GM19397 (cell line): ENCODE measurements around the gene INPP4A.

Experiments
- ATAC-seq: cut with Tn5 transposase; IDR thresholded peaks from one replicate; pipeline ENCODE4 v1.9.1; 2021; ENCODE audit warnings: mild to moderate bottlenecking, moderate library complexity; ENCODE audit not compliant: unreplicated experiment

INPP4A gene

GRCh38 chr2:98608116-98608961 is 163.7 kb downstream of the INPP4A start, which contains the start of the genes COA5 and UNC50:
COA5 (minus strand) TSS chr2:98608512; CDS start chr2:98608405, 107 bp downstream.
UNC50 (plus strand) TSS chr2:98608589; CDS start chr2:98609760, 1,171 bp downstream.
- peak; percentile 90 for ATAC-seq

DNA sequence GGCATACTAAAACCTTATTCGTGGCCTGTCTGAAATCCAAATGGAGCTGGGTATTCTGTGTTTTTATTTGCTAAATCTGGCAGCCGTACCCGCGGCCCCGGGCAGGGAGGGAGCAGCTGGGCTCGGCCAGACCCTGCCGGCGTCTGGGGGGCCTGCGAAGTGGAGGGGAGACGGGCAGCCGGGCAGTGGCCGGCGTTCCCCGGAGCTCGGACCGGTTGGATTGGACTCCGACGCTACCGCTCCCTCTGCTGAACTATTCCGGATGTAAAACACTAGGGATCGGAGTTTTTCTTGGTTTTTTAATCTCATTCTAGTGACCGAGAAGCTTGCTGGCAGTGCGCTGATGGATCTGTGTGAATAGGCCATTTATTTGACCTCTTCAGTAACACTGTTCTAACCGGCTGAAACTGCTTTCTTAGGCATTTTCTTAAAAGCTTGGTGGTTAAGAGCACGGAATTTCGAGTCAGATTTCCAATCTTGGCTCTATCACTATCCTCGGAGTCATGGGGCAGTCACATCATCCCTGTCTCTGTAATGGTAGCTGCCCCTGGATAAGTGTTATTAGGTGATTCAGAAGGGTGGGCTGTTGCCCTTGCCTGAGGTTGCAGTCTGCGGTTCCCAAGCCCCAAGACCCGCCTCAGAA is 164.4 kb downstream of the INPP4A start:
- no peak for ATAC-seq

- ATAC-seq: no peak
These were observed 169.5 kb downstream of the INPP4A start for GRCh38 chr2:98614024-98614739.

- ATAC-seq: no peak
These were observed 170.8 kb downstream of the INPP4A start for GRCh38 chr2:98615481-98615880.

GRCh38 chr2:98617149-98617548 is 172.5 kb downstream of the INPP4A start:
- no peak for ATAC-seq

DNA sequence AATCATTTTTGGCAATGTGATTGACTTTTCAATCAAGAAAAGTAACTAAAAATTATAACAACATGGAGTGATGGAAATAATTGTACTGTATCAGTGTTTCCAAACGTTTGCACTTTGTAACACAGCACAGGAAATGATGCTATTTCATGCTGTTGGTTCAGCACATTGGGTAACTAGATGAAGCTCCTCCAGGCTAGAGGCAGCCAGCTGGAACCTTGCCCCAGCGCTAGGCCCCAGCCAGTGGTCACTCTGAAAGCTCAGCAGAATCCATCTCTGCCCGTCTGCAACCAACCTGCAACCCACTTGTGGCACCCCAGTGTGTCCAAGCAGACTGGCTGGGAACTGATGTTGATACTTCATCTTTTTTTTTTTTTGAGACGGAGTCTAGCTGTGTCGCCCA is 179.0 kb downstream of the INPP4A start:
- ATAC-seq: no peak

DNA sequence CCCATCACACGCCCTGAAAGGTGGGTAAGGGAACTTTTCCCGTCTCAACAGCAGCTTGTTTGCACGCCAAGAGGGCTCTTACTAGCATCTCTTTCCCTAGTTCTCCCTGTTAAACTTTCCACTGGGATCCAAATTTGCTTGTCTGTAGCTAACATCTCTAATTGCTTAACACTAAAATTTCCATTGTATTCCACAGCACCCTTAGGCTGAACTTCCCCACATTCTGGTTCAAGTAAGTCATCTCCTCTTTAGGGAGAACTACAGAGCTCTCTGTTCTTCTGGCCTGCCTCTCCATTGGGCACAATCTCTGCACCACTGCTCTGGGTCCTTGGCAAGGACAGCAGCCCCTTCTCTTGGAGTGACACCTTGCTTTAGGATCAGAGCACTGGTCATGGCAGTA is 187.7 kb downstream of the INPP4A start:
- ATAC-seq: no peak

- no peak for ATAC-seq
These were observed 189.9 kb downstream of the INPP4A start for GRCh38 chr2:98634406-98635092.

DNA sequence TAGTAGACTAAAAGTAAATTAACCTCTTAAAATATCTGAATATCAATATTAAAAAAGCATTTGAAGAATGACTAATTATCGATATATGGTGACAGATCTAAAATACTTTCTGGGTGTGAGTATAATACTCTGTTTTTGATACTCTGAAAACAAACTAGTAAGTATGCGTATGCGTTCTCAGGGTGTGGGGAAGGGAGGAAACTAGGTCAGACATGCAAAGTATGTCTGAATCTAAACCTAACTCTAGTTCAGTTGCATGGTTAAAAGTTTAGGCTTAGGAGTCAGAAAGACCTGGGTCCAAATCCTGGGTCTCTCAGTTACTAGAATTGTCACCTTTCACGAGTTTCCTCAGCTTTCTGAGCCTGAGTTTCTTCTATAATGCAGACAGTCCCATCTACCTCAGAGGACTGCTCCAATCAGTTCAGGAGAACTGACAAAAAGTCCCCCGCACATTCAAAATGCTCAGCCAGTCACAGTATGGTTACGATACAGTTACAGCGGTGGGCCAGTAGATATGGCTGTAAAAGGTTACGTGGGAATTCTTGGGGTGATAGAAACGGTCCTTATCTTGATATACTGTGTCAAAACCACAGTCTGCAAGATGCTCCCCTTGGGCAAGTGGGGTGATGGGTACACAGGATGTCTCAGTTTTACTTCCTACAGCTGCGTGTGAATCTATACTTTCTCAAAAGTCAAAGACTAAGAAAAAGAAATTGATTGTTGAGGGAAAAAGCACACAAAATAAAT is 192.9 kb downstream of the INPP4A start:
- peak; percentile 68 for ATAC-seq

GRCh38 chr2:98643496-98644100 is 198.9 kb downstream of the INPP4A start:
- no peak for ATAC-seq
